ENCODE measurements around the gene ROR1.

GRCh38 chr1:64047549-64047996 lies 273.8 kb downstream of the ROR1 start:
- no peak for TF ChIP-seq ZFP30 (CRISPR knock-in tag; IDR thresholded peaks at IDR 0.05)
- TF ChIP-seq, protein P1, sequence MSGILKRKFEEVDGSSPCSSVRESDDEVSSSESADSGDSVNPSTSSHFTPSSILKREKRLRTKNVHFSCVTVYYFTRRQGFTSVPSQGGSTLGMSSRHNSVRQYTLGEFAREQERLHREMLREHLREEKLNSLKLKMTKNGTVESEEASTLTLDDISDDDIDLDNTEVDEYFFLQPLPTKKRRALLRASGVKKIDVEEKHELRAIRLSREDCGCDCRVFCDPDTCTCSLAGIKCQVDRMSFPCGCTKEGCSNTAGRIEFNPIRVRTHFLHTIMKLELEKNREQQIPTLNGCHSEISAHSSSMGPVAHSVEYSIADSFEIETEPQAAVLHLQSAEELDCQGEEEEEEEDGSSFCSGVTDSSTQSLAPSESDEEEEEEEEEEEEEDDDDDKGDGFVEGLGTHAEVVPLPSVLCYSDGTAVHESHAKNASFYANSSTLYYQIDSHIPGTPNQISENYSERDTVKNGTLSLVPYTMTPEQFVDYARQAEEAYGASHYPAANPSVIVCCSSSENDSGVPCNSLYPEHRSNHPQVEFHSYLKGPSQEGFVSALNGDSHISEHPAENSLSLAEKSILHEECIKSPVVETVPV (CRISPR knock-in tag; IDR thresholded peaks at IDR 0.05) = peak; percentile 19; the same call in 1 of the 2 replicates

All from SK-N-SH treated with all-trans-retinoic acid at 6 μM for 48 hours (cell line).